HepG2 (cell line): ENCODE measurements around the gene CALML6. TPM values are rescaled to one million over a fixed set of nuclear protein-coding genes. Genes with fewer than 3 reads are reported as not detected.

ENCODE experiments used
- CREB1 ChIP-seq, 2 experiments: fragments of 450-650 bp in 1 of 2; IDR thresholded peaks; 2 replicates each; pipeline ENCODE4 v1.6.1; 2016 to 2017; ENCODE audit warnings: control low read depth in 1 of 2, mild to moderate bottlenecking in 1 of 2, missing compliant biosample characterization in 1 of 2, missing genetic modification characterization in 1 of 2
- GATAD1 ChIP-seq: IDR thresholded peaks from 2 replicates; pipeline ENCODE4 v1.6.1; 2016; ENCODE audit warnings: missing genetic modification reagents, missing compliant biosample characterization
- KAT8 ChIP-seq: IDR thresholded peaks from 2 replicates; pipeline ENCODE4 v1.6.1; 2016; ENCODE audit warnings: missing genetic modification reagents, missing compliant biosample characterization
- MIXL1 ChIP-seq: IDR thresholded peaks from 2 replicates; pipeline ENCODE4 v1.6.1; 2016
- NR3C1 ChIP-seq: sonication (generic); formaldehyde crosslinking; IDR thresholded peaks from 2 replicates; pipeline ENCODE4 v1.4.0; 2020; ENCODE audit warnings: missing genetic modification reagents
- RAD21 ChIP-seq: fragments of 450-650 bp; formaldehyde crosslinking; IDR thresholded peaks from 2 replicates; pipeline ENCODE4 v1.5.0; 2020; ENCODE audit warnings: mild to moderate bottlenecking
- SIN3B ChIP-seq: fragments of 150-350 bp; IDR thresholded peaks from 2 replicates; pipeline ENCODE4 v1.6.1; 2014; ENCODE audit warnings: low read length
- TGIF2 ChIP-seq: IDR thresholded peaks from 2 replicates; pipeline ENCODE4 v1.6.1; 2016; ENCODE audit warnings: control low read depth, missing compliant biosample characterization
- WIZ ChIP-seq: sonication (generic); formaldehyde crosslinking; IDR thresholded peaks from 2 replicates; pipeline ENCODE4 v1.5.1; 2020; ENCODE audit warnings: mild to moderate bottlenecking, missing genetic modification reagents
- ZBTB38 ChIP-seq: sonication (generic); formaldehyde crosslinking; IDR thresholded peaks from 2 replicates; pipeline ENCODE4 v1.5.1; 2020; ENCODE audit warnings: mild to moderate bottlenecking, missing genetic modification reagents
- ZC3H13 ChIP-seq: sonication (generic); formaldehyde crosslinking; IDR thresholded peaks from 2 replicates; pipeline ENCODE4 v1.8.1; 2023; ENCODE audit warnings: mild to moderate bottlenecking, missing genetic modification reagents, moderate library complexity
- ZNF350 ChIP-seq: sonication (generic); formaldehyde crosslinking; IDR thresholded peaks from 2 replicates; pipeline ENCODE4 v1.4.0; 2020; ENCODE audit warnings: mild to moderate bottlenecking, low read depth, missing genetic modification reagents, borderline replicate concordance
- ZNF7 ChIP-seq: IDR thresholded peaks from 2 replicates; pipeline ENCODE4 v1.6.1; 2016; ENCODE audit warnings: missing biosample characterization, missing genetic modification reagents
- polyA plus RNA-seq, 8 experiments: library from polyadenylated mRNA; depleted of rRNA in 3 of 8; stranded (reverse) in 7 of 8; unstranded in 1 of 8; fragments of >200 nt; fragmentation: Illumina TruSeq in 4 of 8; extraction: Trizol in 4 of 8; gene quantifications; 2 replicates each; pipeline versions ENCODE4 v1.2.1 to v1.2.3, GENCODE V29; 2011 to 2016; ENCODE audit warnings: low read depth in 4 of 8, missing spikeins in 1 of 8, mixed read lengths in 1 of 8; ENCODE audit not compliant: insufficient read depth in 1 of 8
- total RNA-seq, 5 experiments: library from RNA; depleted of rRNA; stranded (reverse); fragments of >200 nt; fragmentation: Illumina TruSeq; extraction: Trizol; gene quantifications; 2 replicates each; pipeline ENCODE4 v1.2.3, GENCODE V29; 2016; ENCODE audit warnings: low read depth in 1 of 5
- TF ChIP-seq, protein P1 (sequence below): sonication (generic); formaldehyde crosslinking; IDR thresholded peaks from 2 replicates; pipeline ENCODE4 v1.5.0; 2020; ENCODE audit warnings: mild to moderate bottlenecking, missing genetic modification reagents, borderline replicate concordance
- TF ChIP-seq, protein P2 (sequence below): sonication (generic); formaldehyde crosslinking; IDR thresholded peaks from 2 replicates; pipeline ENCODE4 v1.5.0; 2020; ENCODE audit warnings: missing genetic modification reagents
- TF ChIP-seq, protein P3 (sequence below): sonication (generic); formaldehyde crosslinking; IDR thresholded peaks from 2 replicates; pipeline ENCODE4 v1.4.0; 2020; ENCODE audit warnings: mild to moderate bottlenecking, missing genetic modification reagents
- TF ChIP-seq, protein P4 (sequence below): sonication (generic); formaldehyde crosslinking; IDR thresholded peaks from 2 replicates; pipeline ENCODE4 v1.4.0; 2020; ENCODE audit warnings: missing genetic modification reagents

Gene CALML6
- total and polyA plus RNA-seq, 2 of the 13 experiments (the other 11 are each of a cell fraction or from before 2014, with no cell fraction given), result 0.11 to 0.12 TPM

DNA sequence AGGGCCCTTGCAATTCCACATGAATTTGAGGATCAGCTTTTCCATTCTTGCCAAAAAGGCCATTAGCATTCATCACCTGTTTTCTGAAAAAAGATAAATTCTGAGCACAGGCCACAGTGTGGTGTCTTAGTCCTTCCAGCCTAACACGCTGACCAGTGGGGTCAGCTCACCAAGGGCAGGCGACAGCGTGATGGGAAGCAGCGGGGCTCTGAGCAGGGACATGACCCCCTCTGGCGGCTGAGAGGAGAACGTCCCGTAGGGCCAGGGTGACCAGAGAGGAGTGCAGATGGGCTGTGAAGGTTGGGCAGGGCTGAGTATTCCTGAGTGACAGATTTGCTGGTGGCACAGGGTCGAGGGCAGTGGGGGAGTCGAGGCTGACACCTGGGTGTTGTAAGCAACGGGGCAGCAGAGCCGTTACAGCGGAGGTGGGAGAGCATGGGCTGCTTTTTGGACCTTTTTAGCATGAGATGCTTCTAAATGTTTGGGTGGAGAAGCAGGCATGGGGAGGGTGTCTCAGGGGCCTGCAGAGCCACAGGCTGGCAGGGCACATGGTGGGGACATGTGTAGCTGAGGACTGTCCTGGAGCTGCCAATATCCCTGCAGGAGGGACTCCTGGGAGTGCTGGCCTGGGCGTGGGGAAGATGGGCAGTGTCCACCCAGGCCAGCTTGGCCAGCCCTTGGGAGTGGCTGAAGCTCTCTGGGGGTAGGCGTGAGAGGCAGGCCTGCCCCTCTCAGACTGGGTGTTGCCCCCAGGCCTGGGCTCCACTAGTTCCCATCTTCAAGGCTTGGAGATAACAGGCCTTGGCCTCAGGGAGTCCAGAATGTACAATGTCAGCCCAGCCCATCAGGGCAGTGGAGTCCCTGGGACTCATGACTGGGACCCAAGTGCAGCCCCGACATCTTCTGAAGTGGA lies 8.6 kb upstream of the CALML6 start (continued):
- TF ChIP-seq, protein P1, sequence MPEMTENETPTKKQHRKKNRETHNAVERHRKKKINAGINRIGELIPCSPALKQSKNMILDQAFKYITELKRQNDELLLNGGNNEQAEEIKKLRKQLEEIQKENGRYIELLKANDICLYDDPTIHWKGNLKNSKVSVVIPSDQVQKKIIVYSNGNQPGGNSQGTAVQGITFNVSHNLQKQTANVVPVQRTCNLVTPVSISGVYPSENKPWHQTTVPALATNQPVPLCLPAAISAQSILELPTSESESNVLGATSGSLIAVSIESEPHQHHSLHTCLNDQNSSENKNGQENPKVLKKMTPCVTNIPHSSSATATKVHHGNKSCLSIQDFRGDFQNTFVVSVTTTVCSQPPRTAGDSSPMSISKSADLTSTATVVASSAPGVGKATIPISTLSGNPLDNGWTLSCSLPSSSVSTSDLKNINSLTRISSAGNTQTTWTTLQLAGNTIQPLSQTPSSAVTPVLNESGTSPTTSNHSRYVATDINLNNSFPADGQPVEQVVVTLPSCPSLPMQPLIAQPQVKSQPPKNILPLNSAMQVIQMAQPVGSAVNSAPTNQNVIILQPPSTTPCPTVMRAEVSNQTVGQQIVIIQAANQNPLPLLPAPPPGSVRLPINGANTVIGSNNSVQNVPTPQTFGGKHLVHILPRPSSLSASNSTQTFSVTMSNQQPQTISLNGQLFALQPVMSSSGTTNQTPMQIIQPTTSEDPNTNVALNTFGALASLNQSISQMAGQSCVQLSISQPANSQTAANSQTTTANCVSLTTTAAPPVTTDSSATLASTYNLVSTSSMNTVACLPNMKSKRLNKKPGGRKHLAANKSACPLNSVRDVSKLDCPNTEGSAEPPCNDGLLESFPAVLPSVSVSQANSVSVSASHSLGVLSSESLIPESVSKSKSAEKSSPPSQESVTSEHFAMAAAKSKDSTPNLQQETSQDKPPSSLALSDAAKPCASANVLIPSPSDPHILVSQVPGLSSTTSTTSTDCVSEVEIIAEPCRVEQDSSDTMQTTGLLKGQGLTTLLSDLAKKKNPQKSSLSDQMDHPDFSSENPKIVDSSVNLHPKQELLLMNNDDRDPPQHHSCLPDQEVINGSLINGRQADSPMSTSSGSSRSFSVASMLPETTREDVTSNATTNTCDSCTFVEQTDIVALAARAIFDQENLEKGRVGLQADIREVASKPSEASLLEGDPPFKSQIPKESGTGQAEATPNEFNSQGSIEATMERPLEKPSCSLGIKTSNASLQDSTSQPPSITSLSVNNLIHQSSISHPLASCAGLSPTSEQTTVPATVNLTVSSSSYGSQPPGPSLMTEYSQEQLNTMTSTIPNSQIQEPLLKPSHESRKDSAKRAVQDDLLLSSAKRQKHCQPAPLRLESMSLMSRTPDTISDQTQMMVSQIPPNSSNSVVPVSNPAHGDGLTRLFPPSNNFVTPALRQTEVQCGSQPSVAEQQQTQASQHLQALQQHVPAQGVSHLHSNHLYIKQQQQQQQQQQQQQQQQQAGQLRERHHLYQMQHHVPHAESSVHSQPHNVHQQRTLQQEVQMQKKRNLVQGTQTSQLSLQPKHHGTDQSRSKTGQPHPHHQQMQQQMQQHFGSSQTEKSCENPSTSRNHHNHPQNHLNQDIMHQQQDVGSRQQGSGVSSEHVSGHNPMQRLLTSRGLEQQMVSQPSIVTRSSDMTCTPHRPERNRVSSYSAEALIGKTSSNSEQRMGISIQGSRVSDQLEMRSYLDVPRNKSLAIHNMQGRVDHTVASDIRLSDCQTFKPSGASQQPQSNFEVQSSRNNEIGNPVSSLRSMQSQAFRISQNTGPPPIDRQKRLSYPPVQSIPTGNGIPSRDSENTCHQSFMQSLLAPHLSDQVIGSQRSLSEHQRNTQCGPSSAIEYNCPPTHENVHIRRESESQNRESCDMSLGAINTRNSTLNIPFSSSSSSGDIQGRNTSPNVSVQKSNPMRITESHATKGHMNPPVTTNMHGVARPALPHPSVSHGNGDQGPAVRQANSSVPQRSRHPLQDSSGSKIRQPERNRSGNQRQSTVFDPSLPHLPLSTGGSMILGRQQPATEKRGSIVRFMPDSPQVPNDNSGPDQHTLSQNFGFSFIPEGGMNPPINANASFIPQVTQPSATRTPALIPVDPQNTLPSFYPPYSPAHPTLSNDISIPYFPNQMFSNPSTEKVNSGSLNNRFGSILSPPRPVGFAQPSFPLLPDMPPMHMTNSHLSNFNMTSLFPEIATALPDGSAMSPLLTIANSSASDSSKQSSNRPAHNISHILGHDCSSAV (CRISPR knock-in tag), result no peak
- TF ChIP-seq NR3C1 (CRISPR knock-in tag) (no peak), KAT8 (peak; percentile 44; the same call in 1 of the 2 replicates), ZNF7 (CRISPR knock-in tag) (no peak), RAD21 (peak; percentile 93), SIN3B (no peak), CREB1 (IDR thresholded peaks at IDR 0.05) (no peak), CREB1 (CRISPR knock-in tag; IDR thresholded peaks at IDR 0.05) (peak; percentile 68), WIZ (CRISPR knock-in tag) (no peak), ZNF350 (CRISPR knock-in tag) (peak; percentile 68; the same call in 1 of the 2 replicates), GATAD1 (peak; percentile 60; the same call in 1 of the 2 replicates), MIXL1 (CRISPR knock-in tag) (peak; percentile 64; the same call in 1 of the 2 replicates), ZC3H13 (CRISPR knock-in tag) (0 out of 2 replicates have a peak, but pooled peaks have one; percentile 30), ZBTB38 (CRISPR knock-in tag) (peak; percentile 71), TGIF2 (CRISPR knock-in tag) (0 out of 2 replicates have a peak, but pooled peaks have one; percentile 52)
- TF ChIP-seq, protein P2, sequence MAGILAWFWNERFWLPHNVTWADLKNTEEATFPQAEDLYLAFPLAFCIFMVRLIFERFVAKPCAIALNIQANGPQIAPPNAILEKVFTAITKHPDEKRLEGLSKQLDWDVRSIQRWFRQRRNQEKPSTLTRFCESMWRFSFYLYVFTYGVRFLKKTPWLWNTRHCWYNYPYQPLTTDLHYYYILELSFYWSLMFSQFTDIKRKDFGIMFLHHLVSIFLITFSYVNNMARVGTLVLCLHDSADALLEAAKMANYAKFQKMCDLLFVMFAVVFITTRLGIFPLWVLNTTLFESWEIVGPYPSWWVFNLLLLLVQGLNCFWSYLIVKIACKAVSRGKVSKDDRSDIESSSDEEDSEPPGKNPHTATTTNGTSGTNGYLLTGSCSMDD (CRISPR knock-in tag), result no peak
- TF ChIP-seq, protein P3, sequence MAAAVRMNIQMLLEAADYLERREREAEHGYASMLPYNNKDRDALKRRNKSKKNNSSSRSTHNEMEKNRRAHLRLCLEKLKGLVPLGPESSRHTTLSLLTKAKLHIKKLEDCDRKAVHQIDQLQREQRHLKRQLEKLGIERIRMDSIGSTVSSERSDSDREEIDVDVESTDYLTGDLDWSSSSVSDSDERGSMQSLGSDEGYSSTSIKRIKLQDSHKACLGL, result no peak
- TF ChIP-seq, protein P4, sequence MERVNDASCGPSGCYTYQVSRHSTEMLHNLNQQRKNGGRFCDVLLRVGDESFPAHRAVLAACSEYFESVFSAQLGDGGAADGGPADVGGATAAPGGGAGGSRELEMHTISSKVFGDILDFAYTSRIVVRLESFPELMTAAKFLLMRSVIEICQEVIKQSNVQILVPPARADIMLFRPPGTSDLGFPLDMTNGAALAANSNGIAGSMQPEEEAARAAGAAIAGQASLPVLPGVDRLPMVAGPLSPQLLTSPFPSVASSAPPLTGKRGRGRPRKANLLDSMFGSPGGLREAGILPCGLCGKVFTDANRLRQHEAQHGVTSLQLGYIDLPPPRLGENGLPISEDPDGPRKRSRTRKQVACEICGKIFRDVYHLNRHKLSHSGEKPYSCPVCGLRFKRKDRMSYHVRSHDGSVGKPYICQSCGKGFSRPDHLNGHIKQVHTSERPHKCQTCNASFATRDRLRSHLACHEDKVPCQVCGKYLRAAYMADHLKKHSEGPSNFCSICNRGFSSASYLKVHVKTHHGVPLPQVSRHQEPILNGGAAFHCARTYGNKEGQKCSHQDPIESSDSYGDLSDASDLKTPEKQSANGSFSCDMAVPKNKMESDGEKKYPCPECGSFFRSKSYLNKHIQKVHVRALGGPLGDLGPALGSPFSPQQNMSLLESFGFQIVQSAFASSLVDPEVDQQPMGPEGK (CRISPR knock-in tag), result peak; percentile 36; the same call in 1 of the 2 replicates
